HepG2 (cell line): ENCODE measurements around the gene TIFAB. TPM values are rescaled to one million over a fixed set of nuclear protein-coding genes. Genes with fewer than 3 reads are reported as not detected.

Experiments
- CHD2 ChIP-seq: IDR thresholded peaks from 2 replicates; pipeline ENCODE4 v1.6.1; 2011; ENCODE audit warnings: low read depth, low read length, improper control_type of control experiment
- CSRNP1 ChIP-seq: sonication (generic); formaldehyde crosslinking; IDR thresholded peaks from 2 replicates; pipeline ENCODE4 v1.8.1; 2023; ENCODE audit warnings: mild to moderate bottlenecking, missing genetic modification reagents
- DNMT3B ChIP-seq: conservative IDR thresholded peaks from 2 replicates; pipeline ENCODE4 v1.6.1; 2016; ENCODE audit warnings: missing biosample characterization, control low read depth
- GZF1 ChIP-seq: sonication (generic); formaldehyde crosslinking; IDR thresholded peaks from 2 replicates; pipeline ENCODE4 v1.5.1; 2020; ENCODE audit warnings: mild to moderate bottlenecking, missing genetic modification reagents
- HMGA1 ChIP-seq: sonication (generic); formaldehyde crosslinking; conservative IDR thresholded peaks from 2 replicates; pipeline ENCODE4 v1.4.0; 2020; ENCODE audit warnings: missing genetic modification reagents
- MEIS2 ChIP-seq: sonication (generic); formaldehyde crosslinking; IDR thresholded peaks from 2 replicates; pipeline ENCODE4 v1.9.0; 2021; ENCODE audit warnings: mild to moderate bottlenecking, missing genetic modification reagents
- PHB2 ChIP-seq: fragments of 450-650 bp; IDR thresholded peaks from 2 replicates; pipeline ENCODE4 v1.6.1; 2018; ENCODE audit not compliant: partially characterized antibody
- SALL1 ChIP-seq: sonication (generic); formaldehyde crosslinking; IDR thresholded peaks from 2 replicates; pipeline ENCODE4 v1.8.0; 2022; ENCODE audit warnings: mild to moderate bottlenecking, missing genetic modification reagents
- TFE3 ChIP-seq: IDR thresholded peaks from 2 replicates; pipeline ENCODE4 v1.6.1; 2016
- ZBTB39 ChIP-seq: sonication (generic); formaldehyde crosslinking; IDR thresholded peaks from 2 replicates; pipeline ENCODE4 v1.5.0; 2020; ENCODE audit warnings: missing genetic modification reagents
- ZFP1 ChIP-seq: IDR thresholded peaks from 2 replicates; pipeline ENCODE4 v1.6.1; 2016
- ZNF326 ChIP-seq: sonication (generic); formaldehyde crosslinking; IDR thresholded peaks from 2 replicates; pipeline ENCODE4 v1.4.0; 2020; ENCODE audit warnings: missing genetic modification reagents, borderline replicate concordance
- ZNF672 ChIP-seq: sonication (generic); formaldehyde crosslinking; IDR thresholded peaks from 2 replicates; pipeline ENCODE4 v1.8.1; 2022; ENCODE audit warnings: missing genetic modification reagents
- ZSCAN31 ChIP-seq: sonication (generic); formaldehyde crosslinking; IDR thresholded peaks from 2 replicates; pipeline ENCODE4 v1.5.0; 2020; ENCODE audit warnings: low read depth, mild to moderate bottlenecking, missing genetic modification reagents
- polyA plus RNA-seq, 8 experiments: library from polyadenylated mRNA; depleted of rRNA in 3 of 8; stranded (reverse) in 7 of 8; unstranded in 1 of 8; fragments of >200 nt; fragmentation: Illumina TruSeq in 4 of 8; extraction: Trizol in 4 of 8; gene quantifications; 2 replicates each; pipeline versions ENCODE4 v1.2.1 to v1.2.3, GENCODE V29; 2011 to 2016; ENCODE audit warnings: low read depth in 4 of 8, missing spikeins in 1 of 8, mixed read lengths in 1 of 8; ENCODE audit not compliant: insufficient read depth in 1 of 8
- total RNA-seq, 5 experiments: library from RNA; depleted of rRNA; stranded (reverse); fragments of >200 nt; fragmentation: Illumina TruSeq; extraction: Trizol; gene quantifications; 2 replicates each; pipeline ENCODE4 v1.2.3, GENCODE V29; 2016; ENCODE audit warnings: low read depth in 1 of 5
- TF ChIP-seq, protein P1 (sequence below): sonication (generic); formaldehyde crosslinking; IDR thresholded peaks from 2 replicates; pipeline ENCODE4 v1.5.1; 2020; ENCODE audit warnings: mild to moderate bottlenecking, missing genetic modification reagents, borderline replicate concordance
- TF ChIP-seq, protein P2 (sequence below): sonication (generic); formaldehyde crosslinking; IDR thresholded peaks from 2 replicates; pipeline ENCODE4 v1.4.0; 2020; ENCODE audit warnings: missing genetic modification reagents
- TF ChIP-seq, protein P3 (sequence below): sonication (generic); formaldehyde crosslinking; IDR thresholded peaks from 2 replicates; pipeline ENCODE4 v1.5.0; 2020; ENCODE audit warnings: missing genetic modification reagents

TIFAB gene
- total and polyA plus RNA-seq, 2 of the 13 experiments (the other 11 are each of a cell fraction or from before 2014, with no cell fraction given): not detected

- TF ChIP-seq ZBTB39 (CRISPR knock-in tag) (no peak), GZF1 (no peak), ZNF672 (CRISPR knock-in tag) (no peak), ZSCAN31 (CRISPR knock-in tag) (no peak), ZFP1 (CRISPR knock-in tag) (no peak), MEIS2 (no peak), SALL1 (peak; percentile 97), DNMT3B (CRISPR knock-in tag) (0 out of 2 replicates have a peak, but pooled peaks have one; percentile 17), ZNF326 (no peak), CHD2 (no peak), CSRNP1 (0 out of 2 replicates have a peak, but pooled peaks have one; percentile 49), HMGA1 (no peak), TFE3 (CRISPR knock-in tag) (peak; percentile 55; the same call in 1 of the 2 replicates), PHB2 (no peak)
- TF ChIP-seq, protein P1, sequence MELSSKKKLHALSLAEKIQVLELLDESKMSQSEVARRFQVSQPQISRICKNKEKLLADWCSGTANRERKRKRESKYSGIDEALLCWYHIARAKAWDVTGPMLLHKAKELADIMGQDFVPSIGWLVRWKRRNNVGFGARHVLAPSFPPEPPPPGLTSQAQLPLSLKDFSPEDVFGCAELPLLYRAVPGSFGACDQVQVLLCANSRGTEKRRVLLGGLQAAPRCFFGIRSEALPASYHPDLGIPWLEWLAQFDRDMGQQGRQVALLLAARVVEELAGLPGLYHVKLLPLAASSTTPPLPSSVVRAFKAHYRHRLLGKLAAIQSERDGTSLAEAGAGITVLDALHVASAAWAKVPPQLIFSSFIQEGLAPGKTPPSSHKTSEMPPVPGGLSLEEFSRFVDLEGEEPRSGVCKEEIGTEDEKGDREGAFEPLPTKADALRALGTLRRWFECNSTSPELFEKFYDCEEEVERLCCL (CRISPR knock-in tag): no peak
- TF ChIP-seq, protein P2, sequence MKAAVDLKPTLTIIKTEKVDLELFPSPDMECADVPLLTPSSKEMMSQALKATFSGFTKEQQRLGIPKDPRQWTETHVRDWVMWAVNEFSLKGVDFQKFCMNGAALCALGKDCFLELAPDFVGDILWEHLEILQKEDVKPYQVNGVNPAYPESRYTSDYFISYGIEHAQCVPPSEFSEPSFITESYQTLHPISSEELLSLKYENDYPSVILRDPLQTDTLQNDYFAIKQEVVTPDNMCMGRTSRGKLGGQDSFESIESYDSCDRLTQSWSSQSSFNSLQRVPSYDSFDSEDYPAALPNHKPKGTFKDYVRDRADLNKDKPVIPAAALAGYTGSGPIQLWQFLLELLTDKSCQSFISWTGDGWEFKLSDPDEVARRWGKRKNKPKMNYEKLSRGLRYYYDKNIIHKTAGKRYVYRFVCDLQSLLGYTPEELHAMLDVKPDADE (CRISPR knock-in tag): no peak
- TF ChIP-seq, protein P3, sequence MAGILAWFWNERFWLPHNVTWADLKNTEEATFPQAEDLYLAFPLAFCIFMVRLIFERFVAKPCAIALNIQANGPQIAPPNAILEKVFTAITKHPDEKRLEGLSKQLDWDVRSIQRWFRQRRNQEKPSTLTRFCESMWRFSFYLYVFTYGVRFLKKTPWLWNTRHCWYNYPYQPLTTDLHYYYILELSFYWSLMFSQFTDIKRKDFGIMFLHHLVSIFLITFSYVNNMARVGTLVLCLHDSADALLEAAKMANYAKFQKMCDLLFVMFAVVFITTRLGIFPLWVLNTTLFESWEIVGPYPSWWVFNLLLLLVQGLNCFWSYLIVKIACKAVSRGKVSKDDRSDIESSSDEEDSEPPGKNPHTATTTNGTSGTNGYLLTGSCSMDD: no peak
These were observed 30.3 kb upstream of the TIFAB start (continued) for GRCh38 chr5:135482381-135482933.
